Keratinocyte (primary cell): ENCODE results near the gene ARID3C. TPM values are rescaled to one million over a fixed set of nuclear protein-coding genes. Genes with fewer than 3 reads are reported as not detected.
A peak's percentile ranks its signal among the peaks of the same experiment; 100 is the strongest.

ENCODE experiments used
- DNase-seq: peaks from one replicate; pipeline ENCODE4 v3.0.0-alpha.2; 2011; ENCODE audit warnings: low read depth, missing footprints, low spot score
- FAIRE-seq: peaks from 2 replicates; lab custom pipeline; 2011; peaks lifted over from hg19 to GRCh38; lab: Jason Lieb, UNC
- H2AFZ ChIP-seq: 2 replicates; pipeline ENCODE4 v1.6.0; 2012; ENCODE audit warnings: low read length, control low read depth, inconsistent platforms; ENCODE audit not compliant: control insufficient read depth
- H3K27ac ChIP-seq: 2 replicates; pipeline ENCODE4 v1.5.1; 2011; ENCODE audit warnings: low read length; ENCODE audit not compliant: control insufficient read depth, insufficient read depth
- H3K27me3 ChIP-seq: 3 replicates; pipeline ENCODE4 v1.6.0; 2011; ENCODE audit warnings: low read length; ENCODE audit not compliant: control insufficient read depth, insufficient read depth; ENCODE audit errors: extremely low read depth
- H3K36me3 ChIP-seq, 2 experiments: 2 replicates in 1 of 2; 3 replicates in 1 of 2; pipeline ENCODE4 v1.5.1; 2011; ENCODE audit warnings: low read length in 2 of 2, mild to moderate bottlenecking in 1 of 2; ENCODE audit not compliant: control insufficient read depth in 2 of 2, insufficient read depth in 2 of 2; ENCODE audit errors: extremely low read depth in 1 of 2
- H3K4me1 ChIP-seq: 3 replicates; pipeline ENCODE4 v1.5.1; 2011; ENCODE audit warnings: low read length; ENCODE audit not compliant: control insufficient read depth, insufficient read depth; ENCODE audit errors: extremely low read depth
- H3K4me2 ChIP-seq: 3 replicates; pipeline ENCODE4 v1.6.0; 2011; ENCODE audit warnings: low read depth, low read length; ENCODE audit not compliant: control insufficient read depth, insufficient read depth; ENCODE audit errors: extremely low read depth
- H3K4me3 ChIP-seq, 3 experiments: fragments of 200-600 bp in 1 of 3; sonication (generic) in 1 of 3; 2 replicates in 2 of 3; 3 replicates in 1 of 3; pipeline ENCODE4 v1.5.1; 2011 to 2016; ENCODE audit warnings: low read length in 3 of 3, mild to moderate bottlenecking in 3 of 3, control low read depth in 2 of 3, inconsistent platforms in 1 of 3, low read depth in 1 of 3, mixed read lengths in 1 of 3, mixed run types in 1 of 3, moderate library complexity in 1 of 3; ENCODE audit not compliant: control insufficient read depth in 2 of 3, insufficient read depth in 2 of 3; ENCODE audit errors: extremely low read depth in 1 of 3
- H3K79me2 ChIP-seq: 2 replicates; pipeline ENCODE4 v1.6.0; 2012; ENCODE audit warnings: low read length; ENCODE audit not compliant: control insufficient read depth, insufficient read depth
- H3K9ac ChIP-seq: 3 replicates; pipeline ENCODE4 v1.6.0; 2011; ENCODE audit warnings: low read length; ENCODE audit not compliant: control insufficient read depth, insufficient read depth; ENCODE audit errors: extremely low read depth
- H3K9me1 ChIP-seq: 3 replicates; pipeline ENCODE4 v1.6.0; 2011; ENCODE audit warnings: low read length; ENCODE audit not compliant: control insufficient read depth, insufficient read depth; ENCODE audit errors: extremely low read depth
- H3K9me3 ChIP-seq: 2 replicates; pipeline ENCODE4 v1.5.1; 2012; ENCODE audit warnings: low read depth, low read length; ENCODE audit not compliant: control insufficient read depth
- H4K20me1 ChIP-seq: 3 replicates; pipeline ENCODE4 v1.6.0; 2011; ENCODE audit warnings: low read length; ENCODE audit not compliant: control insufficient read depth, insufficient read depth; ENCODE audit errors: extremely low read depth
- EZH2 ChIP-seq: IDR thresholded peaks from one replicate; pipeline ENCODE4 v1.6.1; 2012; ENCODE audit warnings: inconsistent platforms, mild to moderate bottlenecking, low read length, moderate library complexity
- dilution Hi-C: fragments of 300-500 bp; cut with MboI; formaldehyde crosslinking; loops from one replicate; pipeline ENCODE4 v1.7.0; 2020; ENCODE audit warnings: low sequenced_read_pairs; ENCODE audit not compliant: extremely low pct_ligation_motif_present
- polyA plus RNA-seq, 5 experiments: library from polyadenylated mRNA; depleted of rRNA in 3 of 5; stranded (reverse) in 3 of 5; stranded (forward) in 1 of 5; unstranded in 1 of 5; fragments of >200 nt; gene quantifications; 1 replicate in 1 of 5; 2 replicates in 3 of 5; 3 replicates in 1 of 5; pipeline versions ENCODE4 v1.2.1 to v1.2.3, GENCODE V29; 2011 to 2012; ENCODE audit warnings: missing spikeins in 2 of 5, low read depth in 1 of 5, low replicate concordance in 1 of 5
- TF ChIP-seq, protein P1 (sequence below), 3 experiments: IDR thresholded peaks in 1 of 3; conservative IDR thresholded peaks in 1 of 3; optimal IDR thresholded peaks in 1 of 3; 2 replicates in 2 of 3; 3 replicates in 1 of 3; pipeline versions ENCODE3 to v1.5.1; 2011; ENCODE audit warnings: low read length in 3 of 3, mild to moderate bottlenecking in 3 of 3, moderate library complexity in 2 of 3, control low read depth in 1 of 3, inconsistent platforms in 1 of 3; ENCODE audit not compliant: insufficient read depth in 2 of 3; ENCODE audit errors: extremely low read depth in 1 of 3

Gene ARID3C
- polyA plus RNA-seq, 1 donor (not counting 4 experiments of a cell fraction or from before 2014, with no cell fraction given), result not detected

DNA sequence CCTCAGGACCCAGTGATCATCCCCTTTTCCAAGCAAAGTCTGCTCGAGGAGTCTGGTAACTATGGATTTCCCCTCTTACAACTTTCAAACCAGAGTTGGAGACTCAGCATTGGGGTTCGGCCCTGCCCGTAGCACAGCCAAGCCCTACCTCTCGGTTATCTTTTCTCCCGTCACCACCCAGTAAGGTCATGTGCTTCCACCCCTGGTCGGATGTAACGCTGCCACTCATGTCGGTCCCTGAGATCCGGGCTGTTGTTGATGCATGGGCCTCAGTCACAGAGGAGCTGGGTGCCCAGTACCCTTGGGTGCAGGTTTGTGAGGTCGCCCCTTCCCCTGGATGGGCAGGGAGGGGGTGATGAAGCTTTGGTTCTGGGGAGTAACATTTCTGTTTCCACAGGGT, 18.8 kb upstream of the ARID3C start:
- dilution Hi-C loops, result no loop called here
- no peak for FAIRE-seq

DNA sequence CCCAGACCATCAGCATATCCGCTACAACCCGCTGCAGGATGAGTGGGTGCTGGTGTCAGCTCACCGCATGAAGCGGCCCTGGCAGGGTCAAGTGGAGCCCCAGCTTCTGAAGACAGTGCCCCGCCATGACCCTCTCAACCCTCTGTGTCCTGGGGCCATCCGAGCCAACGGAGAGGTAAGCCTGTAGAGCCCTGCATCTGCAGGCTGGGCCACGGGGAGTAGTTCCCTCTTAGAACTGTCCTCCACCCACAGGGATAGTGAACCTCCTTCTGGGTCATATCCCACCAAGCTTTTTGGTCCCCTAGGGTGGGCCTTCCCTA, 18.2 kb upstream of the ARID3C start:
- H3K27ac ChIP-seq, result peak overlapping the region; percentile 63
- peak overlapping the region; percentile 100 for H3K4me2 ChIP-seq
- FAIRE-seq (no peak), DNase-seq (no peak)
- no peaks in the 10 kb centered on the region for H3K9me1 ChIP-seq
- H3K79me2 ChIP-seq, result peaks cover 13% of the 10 kb centered on the region
- H2AFZ ChIP-seq, result peak overlapping the region; percentile 95
- TF ChIP-seq EZH2, result no peak
- TF ChIP-seq, protein P1, sequence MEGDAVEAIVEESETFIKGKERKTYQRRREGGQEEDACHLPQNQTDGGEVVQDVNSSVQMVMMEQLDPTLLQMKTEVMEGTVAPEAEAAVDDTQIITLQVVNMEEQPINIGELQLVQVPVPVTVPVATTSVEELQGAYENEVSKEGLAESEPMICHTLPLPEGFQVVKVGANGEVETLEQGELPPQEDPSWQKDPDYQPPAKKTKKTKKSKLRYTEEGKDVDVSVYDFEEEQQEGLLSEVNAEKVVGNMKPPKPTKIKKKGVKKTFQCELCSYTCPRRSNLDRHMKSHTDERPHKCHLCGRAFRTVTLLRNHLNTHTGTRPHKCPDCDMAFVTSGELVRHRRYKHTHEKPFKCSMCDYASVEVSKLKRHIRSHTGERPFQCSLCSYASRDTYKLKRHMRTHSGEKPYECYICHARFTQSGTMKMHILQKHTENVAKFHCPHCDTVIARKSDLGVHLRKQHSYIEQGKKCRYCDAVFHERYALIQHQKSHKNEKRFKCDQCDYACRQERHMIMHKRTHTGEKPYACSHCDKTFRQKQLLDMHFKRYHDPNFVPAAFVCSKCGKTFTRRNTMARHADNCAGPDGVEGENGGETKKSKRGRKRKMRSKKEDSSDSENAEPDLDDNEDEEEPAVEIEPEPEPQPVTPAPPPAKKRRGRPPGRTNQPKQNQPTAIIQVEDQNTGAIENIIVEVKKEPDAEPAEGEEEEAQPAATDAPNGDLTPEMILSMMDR (optimal IDR thresholded peaks at IDR 0.05 in 1 of 3, IDR thresholded peaks at IDR 0.05 in 1 of 3, conservative IDR thresholded peaks at IDR 0.05 in 1 of 3; ENCODE audit: extremely low read depth in 1 of 3, insufficient read depth in 2 of 3, low read length in 3 of 3), result no peak
- H3K27me3 ChIP-seq, result no peaks in the 10 kb centered on the region
- peaks cover 7 to 13% of the 10 kb centered on the region in 2 experiments for H3K36me3 ChIP-seq
- H3K9me3 ChIP-seq, result no peaks in the 10 kb centered on the region
- peak overlapping the region; percentile 76 for H3K9ac ChIP-seq
- dilution Hi-C loops, result no loop called here
- no peaks in the 10 kb centered on the region for H4K20me1 ChIP-seq
- peaks cover 28% of the 10 kb centered on the region for H3K4me1 ChIP-seq
- H3K4me3 ChIP-seq, result peak overlapping the region; percentile 66 to 91 (median 76)

More for the DNA sequence above, 18.8 kb upstream of the ARID3C start:
- Histone ChIP-seq H3K4me3 (peak overlapping the region; percentile 66 to 91 (median 76)), H3K27ac (peak overlapping the region; percentile 63), H3K9me3 (no peaks in the 10 kb centered on the region), H3K4me1 (peaks cover 34% of the 10 kb centered on the region), H3K9ac (peak overlapping the region; percentile 76), H2AFZ (peak overlapping the region; percentile 95), H3K27me3 (no peaks in the 10 kb centered on the region), H4K20me1 (no peaks in the 10 kb centered on the region), H3K9me1 (no peaks in the 10 kb centered on the region), H3K36me3 (peaks cover 7 to 13% of the 10 kb centered on the region in 2 experiments), H3K4me2 (peak overlapping the region; percentile 100), H3K79me2 (peaks cover 13% of the 10 kb centered on the region)
- DNase-seq, result no peak
- no peak for TF ChIP-seq EZH2
- TF ChIP-seq, protein P1 (optimal IDR thresholded peaks at IDR 0.05 in 1 of 3, IDR thresholded peaks at IDR 0.05 in 1 of 3, conservative IDR thresholded peaks at IDR 0.05 in 1 of 3; ENCODE audit: extremely low read depth in 1 of 3, insufficient read depth in 2 of 3, low read length in 3 of 3), result no peak
